HG02840 (cell line): ENCODE results near the gene SGK1.
"Not testable (repeated sequence)": the region's sequence is repeated elsewhere in the genome, so short reads cannot be mapped to it uniquely, and the experiment has no call there.

Source experiments
- ATAC-seq: cut with Tn5 transposase; IDR thresholded peaks from one replicate; pipeline ENCODE4 v1.9.1; 2021; ENCODE audit warnings: mild to moderate bottlenecking, moderate library complexity, moderate number of reproducible peaks; ENCODE audit not compliant: unreplicated experiment, low FRiP score

Gene SGK1

GRCh38 chr6:134328792-134329191 is 10.9 kb upstream of the SGK1 start:
- ATAC-seq = no peak

- ATAC-seq = no peak
Measured at GRCh38 chr6:134328138-134328537, 10.2 kb upstream of the SGK1 start.

GRCh38 chr6:134326192-134326591 is 8.3 kb upstream of the SGK1 start:
- ATAC-seq = not testable (repeated sequence)

- ATAC-seq = no peak
Measured at GRCh38 chr6:134324766-134325165, 6.9 kb upstream of the SGK1 start.

- ATAC-seq = no peak
Measured at GRCh38 chr6:134324141-134324540, 6.2 kb upstream of the SGK1 start.

GRCh38 chr6:134323698-134324097 is 5.8 kb upstream of the SGK1 start:
- no peak for ATAC-seq

- no peak for ATAC-seq
Measured at GRCh38 chr6:134323294-134323693, 5.4 kb upstream of the SGK1 start.

- ATAC-seq = no peak
Measured at GRCh38 chr6:134322216-134322615, 4.3 kb upstream of the SGK1 start.

- no peak for ATAC-seq
Measured at GRCh38 chr6:134321246-134321645, 3.3 kb upstream of the SGK1 start.

GRCh38 chr6:134319686-134320085 is 1.8 kb upstream of the SGK1 start:
- not testable (repeated sequence) for ATAC-seq

GRCh38 chr6:134318974-134319281 is 1.0 kb upstream of the SGK1 start:
- no peak for ATAC-seq

GRCh38 chr6:134318236-134318973 is 493 bp upstream of the SGK1 start:
- ATAC-seq = no peak

GRCh38 chr6:134316733-134317431 is 1.0 kb downstream of the SGK1 start:
- no peak for ATAC-seq

GRCh38 chr6:134315974-134316441 is 1.9 kb downstream of the SGK1 start:
- ATAC-seq = no peak

- no peak for ATAC-seq
Measured at GRCh38 chr6:134315189-134315588, 2.7 kb downstream of the SGK1 start.

GRCh38 chr6:134314006-134314821 is 3.7 kb downstream of the SGK1 start:
- no peak for ATAC-seq

GRCh38 chr6:134312038-134312660 is 5.8 kb downstream of the SGK1 start:
- ATAC-seq = no peak

GRCh38 chr6:134310817-134311216 is 7.1 kb downstream of the SGK1 start:
- no peak for ATAC-seq

- ATAC-seq = no peak
Measured at GRCh38 chr6:134309983-134310605, 7.8 kb downstream of the SGK1 start.

- ATAC-seq = no peak
Measured at GRCh38 chr6:134309227-134309626, 8.7 kb downstream of the SGK1 start.
